ENCODE results near the gene S1PR1. TPM values are rescaled to one million over a fixed set of nuclear protein-coding genes. Genes with fewer than 3 reads are reported as not detected.

Gene S1PR1
- total RNA-seq, 6 donors from 2014 or later = 18.9 to 130 (median 76.5) TPM

- no peaks in the 10 kb centered on the region for H3K36me3 ChIP-seq
- DNase-seq (no peak), ATAC-seq (ENCODE audit: low FRiP score in 2 of 2) (no peak)
- no peaks in the 10 kb centered on the region for H3K9me3 ChIP-seq
- H3K4me3 ChIP-seq = no peak overlapping the region
- H3K27ac ChIP-seq = no peak overlapping the region
- TF ChIP-seq CTCF (IDR thresholded peaks at IDR 0.05) = no peak
- TF ChIP-seq POLR2A (IDR thresholded peaks at IDR 0.05) = no peak
- no peak for TF ChIP-seq EP300 (IDR thresholded peaks at IDR 0.05)
- TF ChIP-seq POLR2AphosphoS5 (IDR thresholded peaks at IDR 0.05) = no peak
- H3K27me3 ChIP-seq = no peaks in the 10 kb centered on the region
- H3K4me1 ChIP-seq = peaks cover 0 to 16% (median 5%) of the 10 kb centered on the region in 4 donors
These were observed 45.8 kb upstream of the S1PR1 start for GRCh38 chr1:101191049-101191448.

GRCh38 chr1:101193733-101194169 is 43.1 kb upstream of the S1PR1 start:
- Histone ChIP-seq H3K27me3 (no peaks in the 10 kb centered on the region), H3K4me3 (no peak overlapping the region), H3K9me3 (no peaks in the 10 kb centered on the region), H3K27ac (no peak overlapping the region), H3K36me3 (no peaks in the 10 kb centered on the region), H3K4me1 (no peaks in the 10 kb centered on the region)
- TF ChIP-seq EP300 (IDR thresholded peaks at IDR 0.05) = no peak
- TF ChIP-seq POLR2AphosphoS5 (IDR thresholded peaks at IDR 0.05) = no peak
- no peak for TF ChIP-seq CTCF (IDR thresholded peaks at IDR 0.05)
- TF ChIP-seq POLR2A (IDR thresholded peaks at IDR 0.05) = no peak
- DNase-seq = no peak
- WGBS, 2 donors = 83 to 85% methylated on average over 4 of the region's 4 CpGs
- no peak for ATAC-seq (ENCODE audit: low FRiP score in 2 of 2)

GRCh38 chr1:101194746-101195145 is 42.1 kb upstream of the S1PR1 start:
- Histone ChIP-seq H3K4me1 (no peaks in the 10 kb centered on the region), H3K36me3 (no peaks in the 10 kb centered on the region), H3K27ac (no peak overlapping the region), H3K9me3 (no peaks in the 10 kb centered on the region), H3K4me3 (no peak overlapping the region), H3K27me3 (no peaks in the 10 kb centered on the region)
- DNase-seq = no peak
- 82 to 94% methylated on average over 1 of the region's 1 CpG for WGBS, 2 donors
- no peak for ATAC-seq (ENCODE audit: low FRiP score in 2 of 2)
- no peak for TF ChIP-seq CTCF (IDR thresholded peaks at IDR 0.05)
- no peak for TF ChIP-seq EP300 (IDR thresholded peaks at IDR 0.05)
- TF ChIP-seq POLR2AphosphoS5 (IDR thresholded peaks at IDR 0.05) = no peak
- no peak for TF ChIP-seq POLR2A (IDR thresholded peaks at IDR 0.05)

GRCh38 chr1:101196668-101197067 is 40.2 kb upstream of the S1PR1 start:
- WGBS, 2 donors = 97 to 100% methylated on average over 2 of the region's 2 CpGs

More at GRCh38 chr1:101196668-101197067, 40.2 kb upstream of the S1PR1 start:
- Histone ChIP-seq H3K36me3 (no peaks in the 10 kb centered on the region), H3K4me3 (no peak overlapping the region), H3K27me3 (no peaks in the 10 kb centered on the region), H3K27ac (no peak overlapping the region), H3K9me3 (no peaks in the 10 kb centered on the region), H3K4me1 (no peaks in the 10 kb centered on the region)
- DNase-seq (no peak), ATAC-seq (ENCODE audit: low FRiP score in 2 of 2) (no peak)
- no peak for TF ChIP-seq CTCF (IDR thresholded peaks at IDR 0.05)
- TF ChIP-seq EP300 (IDR thresholded peaks at IDR 0.05) = no peak
- TF ChIP-seq POLR2A (IDR thresholded peaks at IDR 0.05) = no peak
- TF ChIP-seq POLR2AphosphoS5 (IDR thresholded peaks at IDR 0.05) = no peak
